T1000 (cell line): ENCODE data around the gene TMUB2.

ENCODE experiments used
- DNase-seq: peaks from one replicate; lab custom pipeline; 2025; ENCODE audit warnings: mixed read lengths; lab: John Stamatoyannopoulos, UW

Gene TMUB2

GRCh38 chr17:44203731-44204440 is 17.1 kb downstream of the TMUB2 start:
- DNase-seq: no peak

GRCh38 chr17:44204441-44204882 is 17.7 kb downstream of the TMUB2 start:
- no peak for DNase-seq

GRCh38 chr17:44205962-44206824 is 19.4 kb downstream of the TMUB2 start:
- no peak for DNase-seq

- DNase-seq: no peak
These were observed 20.0 kb downstream of the TMUB2 start for GRCh38 chr17:44206825-44207155.

- DNase-seq: no peak
These were observed 20.5 kb downstream of the TMUB2 start for GRCh38 chr17:44207319-44207718.

- DNase-seq: no peak
These were observed 21.0 kb downstream of the TMUB2 start for GRCh38 chr17:44207743-44208142.

GRCh38 chr17:44209786-44210341 is 23.1 kb downstream of the TMUB2 start:
- DNase-seq: no peak

- DNase-seq: peak; percentile 86
These were observed 23.8 kb downstream of the TMUB2 start for GRCh38 chr17:44210342-44211192.

- no peak for DNase-seq
These were observed 24.8 kb downstream of the TMUB2 start for GRCh38 chr17:44211281-44212265.

GRCh38 chr17:44212507-44213402 is 26.0 kb downstream of the TMUB2 start:
- DNase-seq: no peak

GRCh38 chr17:44213403-44214229 is 26.8 kb downstream of the TMUB2 start:
- DNase-seq: no peak

GRCh38 chr17:44214230-44214494 is 27.4 kb downstream of the TMUB2 start:
- no peak for DNase-seq

GRCh38 chr17:44214896-44215295 is 28.1 kb downstream of the TMUB2 start:
- no peak for DNase-seq

GRCh38 chr17:44216173-44216572 is 29.4 kb downstream of the TMUB2 start:
- DNase-seq: no peak

GRCh38 chr17:44216694-44217093 is 29.9 kb downstream of the TMUB2 start:
- no peak for DNase-seq

GRCh38 chr17:44217738-44218343 is 31.1 kb downstream of the TMUB2 start:
- no peak for DNase-seq

GRCh38 chr17:44218344-44219107 is 31.8 kb downstream of the TMUB2 start:
- DNase-seq: peak; percentile 81

GRCh38 chr17:44219108-44219615 is 32.4 kb downstream of the TMUB2 start:
- peak; percentile 59 for DNase-seq
